GM13976 (cell line): ENCODE data around the gene ADAMTS14.

Experiments used
- DNase-seq: peaks from one replicate; pipeline ENCODE4 v3.0.0; 2012; ENCODE audit warnings: low spot score
- CTCF ChIP-seq: IDR thresholded peaks from 2 replicates; pipeline ENCODE4 v1.5.1; 2012; ENCODE audit warnings: borderline replicate concordance, mild to moderate bottlenecking; ENCODE audit not compliant: insufficient read depth; ENCODE audit errors: extremely low read depth, missing control alignments, control extremely low read depth
- in situ Hi-C: fragments of 300-500 bp; cut with MboI; formaldehyde crosslinking; loops from one replicate; pipeline ENCODE4 v1.12.0; 2022; ENCODE audit warnings: low sequenced_read_pairs, mixed read lengths, inconsistent platforms; ENCODE audit not compliant: unreplicated experiment

Gene ADAMTS14

GRCh38 chr10:70688828-70689227 is 16.5 kb downstream of the ADAMTS14 start:
- TF ChIP-seq CTCF = no peak
- in situ Hi-C loops = no loop called here
- no peak for DNase-seq

- in situ Hi-C loops = no loop called here
- no peak for TF ChIP-seq CTCF
- no peak for DNase-seq
These were observed 17.4 kb downstream of the ADAMTS14 start for GRCh38 chr10:70689661-70690060.

- in situ Hi-C loops = no loop called here
- no peak for DNase-seq
- TF ChIP-seq CTCF = no peak
These were observed 18.3 kb downstream of the ADAMTS14 start for GRCh38 chr10:70690589-70690988.

GRCh38 chr10:70691611-70692010 is 19.3 kb downstream of the ADAMTS14 start:
- DNase-seq = no peak
- TF ChIP-seq CTCF = no peak
- in situ Hi-C loops = no loop called here

- TF ChIP-seq CTCF = no peak
- no peak for DNase-seq
- in situ Hi-C loops = no loop called here
These were observed 19.8 kb downstream of the ADAMTS14 start for GRCh38 chr10:70692043-70692603.

- TF ChIP-seq CTCF = no peak
- no peak for DNase-seq
- in situ Hi-C loops = no loop called here
These were observed 21.5 kb downstream of the ADAMTS14 start for GRCh38 chr10:70693619-70694335.
